Activated gamma-delta T cell (primary cell): ENCODE results near the gene USPL1.
A peak's percentile ranks its signal among the peaks of the same experiment; 100 is the strongest.

Experiments used
- DNase-seq: peaks from one replicate; lab custom pipeline; 2025; lab: John Stamatoyannopoulos, UW

Gene USPL1

DNA sequence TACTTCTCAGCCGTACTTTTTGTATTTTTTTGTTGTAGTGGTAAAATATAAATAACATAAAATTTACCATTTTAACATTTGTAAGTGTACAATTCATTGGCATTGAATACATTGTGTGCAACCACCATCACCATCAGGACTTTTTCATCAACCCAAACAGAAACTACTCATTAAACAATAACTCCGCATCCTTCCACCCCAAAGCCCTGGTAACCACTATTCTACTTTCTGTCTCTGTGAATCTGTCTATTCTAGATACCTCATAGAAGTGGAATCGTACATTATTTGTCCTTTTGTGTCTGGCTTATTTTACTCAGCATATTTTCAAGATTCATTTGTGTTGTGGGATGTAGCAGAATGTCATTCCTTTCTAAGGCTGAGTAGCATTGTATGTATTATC is 38.5 kb downstream of the USPL1 start:
- no peak for DNase-seq

DNA sequence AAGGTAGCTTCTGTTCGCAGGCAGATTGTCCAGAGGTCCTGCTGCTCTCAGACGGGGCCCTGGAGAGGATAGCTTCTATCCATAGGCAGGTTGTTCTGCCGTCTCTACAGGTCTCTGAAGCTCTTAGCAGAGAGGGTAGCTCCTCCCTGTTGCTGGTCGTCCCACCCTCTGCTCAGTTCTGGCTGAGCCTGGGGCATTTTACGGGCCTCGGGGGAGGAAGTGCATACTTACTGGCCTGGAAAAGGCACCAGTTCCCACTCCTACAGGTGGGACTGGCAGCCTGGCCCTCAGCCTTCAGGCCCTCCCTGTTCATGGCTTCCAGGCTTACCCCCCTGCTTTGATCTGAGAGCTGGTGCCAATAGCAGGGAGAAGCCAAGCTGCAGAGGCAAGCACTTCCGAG is 42.3 kb downstream of the USPL1 start:
- DNase-seq, result no peak

DNA sequence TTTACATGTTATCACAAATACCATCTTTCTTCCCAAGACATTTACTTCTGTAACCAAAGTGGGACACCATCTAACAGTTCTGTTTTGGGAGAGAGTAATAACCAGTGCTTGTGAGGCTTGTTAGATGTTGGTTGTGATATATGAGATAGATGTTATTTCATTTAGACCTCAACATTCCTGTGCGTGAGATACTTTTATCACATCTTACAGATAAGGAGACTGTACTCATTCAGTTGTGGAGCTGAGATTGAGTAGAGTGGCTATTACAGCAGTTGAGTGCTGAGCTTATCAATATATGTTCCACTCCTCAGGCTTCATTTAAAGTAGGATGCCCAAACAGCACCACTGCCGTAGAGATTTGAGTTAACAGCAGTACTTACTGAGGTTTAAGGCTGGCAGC is 43.1 kb downstream of the USPL1 start:
- DNase-seq, result no peak

DNA sequence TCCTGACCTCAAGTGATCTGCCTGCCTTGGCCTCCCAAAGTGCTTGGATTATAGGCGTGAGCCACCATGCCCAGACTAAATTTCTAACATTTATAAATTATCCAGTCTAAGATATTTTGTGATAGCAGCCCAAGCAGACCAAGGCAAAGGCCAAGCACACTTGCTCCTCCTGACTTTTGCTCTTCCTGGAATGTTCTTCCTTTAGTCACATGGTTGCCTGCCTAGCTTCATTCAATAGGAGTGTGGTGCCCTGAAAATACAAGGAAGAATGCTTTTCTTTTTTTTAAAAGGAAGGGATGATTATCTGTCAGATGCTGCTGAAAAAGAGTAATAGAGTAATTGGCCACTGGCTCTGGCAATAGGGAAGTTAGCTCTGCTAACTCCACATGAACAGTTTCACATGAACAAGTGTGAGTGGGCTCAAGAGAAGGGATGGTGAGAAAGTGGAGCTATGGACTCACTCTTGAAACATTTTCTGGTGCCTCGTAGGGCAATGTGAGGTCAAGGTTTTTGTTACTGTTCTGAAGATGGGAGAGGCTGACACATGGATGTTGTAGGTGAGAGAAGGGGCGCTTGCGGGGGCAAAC is 47.1 kb downstream of the USPL1 start:
- DNase-seq, result no peak

DNA sequence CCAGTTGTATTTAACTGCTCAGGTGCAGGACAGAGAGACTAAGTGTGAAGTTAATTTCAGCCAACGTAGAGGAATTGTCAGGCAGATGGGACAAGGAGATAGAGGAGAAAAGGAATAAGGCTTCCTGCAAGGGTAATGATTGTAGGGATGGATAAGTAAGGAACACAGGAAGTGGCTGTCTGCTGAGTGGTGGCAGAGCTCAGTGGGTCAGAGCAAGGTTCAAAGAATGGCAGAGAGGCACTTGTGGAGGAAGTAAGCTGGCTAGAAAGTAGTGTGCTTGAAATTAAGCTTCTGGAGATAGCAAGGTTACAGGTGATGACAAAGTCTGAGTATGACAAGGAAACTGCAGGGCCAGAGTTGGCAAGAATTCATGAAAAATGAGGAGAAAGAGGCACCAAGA is 47.9 kb downstream of the USPL1 start:
- no peak for DNase-seq

DNA sequence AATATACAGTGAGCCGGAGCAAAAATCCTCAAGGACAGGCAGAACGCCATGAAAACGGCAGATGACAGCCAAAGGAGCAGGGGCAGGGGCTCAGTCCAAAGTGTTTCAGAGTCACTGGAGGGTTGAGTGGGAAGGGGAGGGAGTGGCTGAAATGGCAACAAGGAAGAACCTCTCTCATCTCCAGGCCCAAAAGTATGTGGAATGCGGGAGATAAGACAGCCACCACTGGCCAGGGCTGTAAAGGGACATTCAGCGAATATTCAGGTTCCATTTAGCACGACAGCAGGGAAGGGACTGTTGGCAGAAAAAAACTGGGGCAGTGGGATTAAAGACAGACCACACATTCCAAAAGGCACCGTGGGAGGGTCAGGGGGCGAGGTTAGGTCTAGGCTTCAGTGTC is 48.4 kb downstream of the USPL1 start:
- DNase-seq, result no peak

DNA sequence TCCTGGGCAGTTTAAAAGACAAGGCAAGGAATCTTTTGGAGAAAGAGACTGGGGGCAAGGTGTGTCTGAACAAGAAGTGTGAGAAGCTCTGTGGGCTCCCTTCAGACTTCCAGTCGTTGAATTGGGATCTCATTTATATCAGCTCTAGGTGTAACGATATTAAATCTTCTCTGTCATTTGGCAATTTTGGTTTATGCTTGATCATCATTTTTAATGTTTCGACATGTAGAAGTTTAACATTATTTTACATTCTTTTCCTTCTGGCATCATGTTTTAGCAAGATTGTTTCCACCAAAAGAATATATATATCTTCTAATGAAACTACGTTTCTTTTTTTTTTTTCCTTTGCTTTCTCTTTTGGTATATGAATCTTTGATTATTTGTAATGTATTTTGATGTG is 49.3 kb downstream of the USPL1 start:
- DNase-seq, result no peak

DNA sequence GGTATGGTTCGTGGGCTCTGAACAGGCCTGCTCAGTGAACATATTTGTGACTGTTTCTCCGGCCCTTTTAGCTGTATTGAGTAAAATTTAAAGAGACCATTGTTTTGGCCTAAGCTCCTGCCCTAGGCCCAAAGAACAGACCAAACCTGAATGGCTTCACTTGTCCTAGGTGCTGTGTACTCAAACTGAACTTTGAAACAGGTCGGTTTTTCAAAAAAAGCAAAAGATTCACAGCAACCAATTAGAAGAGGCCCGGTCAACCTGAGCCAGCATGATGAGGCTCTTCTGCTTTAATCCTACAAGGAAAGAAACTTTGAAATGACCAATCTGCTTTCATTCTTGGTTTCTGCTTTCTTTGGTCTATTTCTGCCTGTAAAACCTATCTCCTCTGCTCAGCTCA is 50.6 kb downstream of the USPL1 start:
- DNase-seq, result no peak

DNA sequence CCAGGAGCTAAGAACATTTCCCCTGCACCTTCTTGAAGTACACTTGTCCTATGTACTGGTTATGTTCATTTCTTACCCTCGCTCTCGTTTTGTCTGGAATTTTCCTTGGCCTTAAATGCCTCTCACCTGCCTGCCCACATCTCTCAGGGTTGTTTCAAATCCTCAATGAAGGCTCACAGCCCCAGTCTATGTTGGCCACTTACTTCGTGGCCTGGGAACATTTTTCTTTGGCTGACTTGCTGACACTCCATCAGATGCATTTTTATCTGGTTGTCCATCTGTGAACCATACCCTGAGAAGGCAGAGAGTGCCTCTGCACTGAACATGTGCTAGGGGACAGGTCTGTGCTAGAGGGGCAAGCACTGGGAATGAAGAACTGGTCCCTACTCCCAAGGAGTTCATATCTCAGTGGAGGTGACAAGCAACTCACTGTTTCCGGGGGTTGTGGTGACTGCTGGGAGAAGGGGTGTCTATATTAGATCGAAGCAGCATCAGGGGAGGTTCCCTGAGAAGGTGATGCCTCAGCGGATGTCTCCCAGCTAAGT is 53.6 kb downstream of the USPL1 start:
- DNase-seq, result no peak

DNA sequence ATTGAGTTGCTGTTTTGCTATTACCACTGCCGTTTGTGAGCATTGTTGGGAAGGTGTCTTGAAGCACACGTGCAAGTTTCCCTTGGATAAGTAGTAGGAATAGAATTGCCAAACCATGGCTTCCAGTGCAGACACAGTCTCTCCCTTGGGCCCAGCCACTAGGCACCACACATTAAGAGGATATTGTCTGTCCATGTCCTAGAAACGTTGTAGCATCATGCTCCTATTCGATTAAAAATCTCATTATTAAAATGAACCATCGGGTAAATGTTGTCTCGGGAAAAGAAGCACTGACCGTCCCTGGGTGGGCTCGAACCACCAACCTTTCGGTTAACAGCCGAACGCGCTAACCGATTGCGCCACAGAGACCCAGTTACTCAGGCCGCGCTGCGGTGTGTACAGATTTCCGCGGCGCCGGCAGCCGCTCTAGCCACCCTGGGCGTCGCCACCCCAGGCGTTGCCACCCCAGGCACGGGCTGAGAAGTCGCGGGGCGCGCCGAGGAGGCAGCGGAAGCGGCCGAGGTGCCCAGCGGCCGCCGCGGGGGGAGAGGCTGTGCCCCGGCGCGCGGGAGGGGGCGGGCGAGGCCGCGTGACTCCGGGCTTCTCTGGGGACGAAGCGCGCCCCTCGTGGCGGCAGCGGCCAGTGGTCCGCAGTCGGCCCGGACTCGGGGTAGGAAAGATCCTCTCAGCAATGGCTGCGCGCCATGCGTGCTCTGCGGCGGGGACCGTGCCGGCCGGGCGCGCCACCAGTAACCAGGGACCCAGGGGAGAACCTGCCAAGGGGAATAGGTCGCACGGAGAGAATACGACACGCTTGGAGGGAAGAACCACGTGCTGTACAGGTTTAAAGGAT is 56.2 kb downstream of the USPL1 start:
- peak; percentile 90 for DNase-seq

DNA sequence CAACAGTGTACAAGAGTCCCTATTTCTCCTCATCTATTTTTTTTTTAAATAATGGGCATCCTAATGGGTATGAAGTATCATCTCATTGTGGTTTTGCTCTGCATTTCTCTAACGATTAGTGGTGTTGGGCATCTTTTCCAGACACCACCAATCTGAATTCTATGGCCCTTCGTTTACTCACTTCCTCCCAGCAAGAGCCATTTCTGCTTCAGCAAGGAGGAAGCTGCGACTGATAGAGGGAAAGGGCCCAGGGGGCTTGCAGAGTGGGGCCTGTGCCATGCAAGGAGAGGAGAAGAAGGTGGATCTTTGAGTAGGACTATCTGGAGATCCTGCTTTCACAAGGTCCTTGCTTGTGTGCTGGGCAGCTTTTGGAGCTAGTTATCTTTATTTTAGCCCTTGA is 58.0 kb downstream of the USPL1 start:
- DNase-seq, result no peak

DNA sequence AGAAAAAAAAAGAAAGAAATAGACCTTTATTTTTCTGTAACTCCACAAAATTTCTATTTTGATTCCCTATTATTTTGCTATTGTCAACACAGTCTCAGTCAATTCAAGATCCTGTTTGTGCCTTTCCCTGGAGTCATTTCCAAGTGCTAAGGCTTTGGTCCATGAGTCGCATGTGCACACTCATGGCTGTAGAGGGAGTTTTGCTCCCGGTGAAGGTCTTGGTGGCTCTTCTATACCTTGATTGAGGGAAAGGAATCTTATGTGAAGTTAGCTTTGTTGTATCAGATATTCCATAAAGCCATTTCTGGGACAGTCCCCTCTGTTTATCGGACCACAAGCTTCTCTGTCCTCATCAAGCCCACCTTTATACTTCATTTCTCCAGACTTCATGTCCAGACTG is 59.0 kb downstream of the USPL1 start:
- DNase-seq, result no peak

DNA sequence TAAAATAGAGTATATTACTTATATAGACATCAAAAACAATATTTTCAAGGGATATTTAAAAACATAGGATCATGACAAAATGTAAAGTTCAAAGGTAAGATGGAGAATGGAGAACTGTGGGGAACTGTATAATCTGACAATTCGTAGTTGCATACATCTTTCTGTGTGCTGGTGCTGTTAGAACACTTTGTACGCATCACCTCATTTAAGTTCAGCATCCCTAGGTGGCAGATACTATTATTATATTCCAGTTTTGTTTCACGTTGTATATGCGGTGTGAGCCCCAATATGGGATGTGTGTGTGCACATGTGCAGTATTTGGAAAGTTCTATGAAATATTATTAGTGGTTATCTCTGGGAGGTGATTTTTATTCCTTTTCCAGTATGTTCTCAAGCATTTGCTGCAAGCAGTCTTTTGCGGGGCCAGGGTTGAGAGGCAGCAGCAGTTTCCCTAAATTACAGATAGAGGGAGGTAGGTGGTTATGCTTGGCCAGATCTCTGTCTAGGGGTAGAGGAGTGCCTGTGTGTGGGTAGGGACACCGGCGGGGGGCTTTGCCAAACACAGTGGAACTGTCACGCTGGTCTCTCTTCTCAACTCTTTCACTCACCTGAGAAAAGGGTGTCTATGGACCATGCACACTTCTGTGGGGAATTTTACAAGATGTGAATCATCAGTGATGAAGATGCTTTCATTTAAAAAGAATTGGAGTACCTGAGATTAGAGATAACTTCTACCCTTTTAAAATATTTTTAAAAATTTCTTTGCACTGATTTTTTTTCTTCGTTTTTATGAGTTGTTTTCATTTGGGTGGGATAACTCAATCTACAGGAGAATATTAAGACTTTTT is 62.0 kb downstream of the USPL1 start:
- DNase-seq, result no peak

DNA sequence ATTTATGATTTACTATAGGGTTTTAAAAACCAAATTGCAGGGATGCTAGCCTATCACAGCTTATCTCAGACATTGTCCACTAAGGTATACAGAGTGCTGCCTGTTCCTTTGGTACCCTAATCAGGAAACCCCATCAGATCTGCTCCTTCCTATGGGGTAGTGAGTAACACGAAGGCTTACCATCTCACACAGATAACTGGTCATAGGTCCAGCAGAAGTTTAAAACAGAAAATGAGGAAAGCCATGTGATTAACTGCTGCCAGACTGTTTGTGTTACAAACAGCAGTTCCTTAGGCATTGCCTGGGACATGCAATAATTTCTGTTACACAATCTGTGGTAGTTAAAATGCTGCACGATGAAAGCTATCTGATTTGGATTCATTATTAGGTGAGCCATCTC is 64.1 kb downstream of the USPL1 start:
- no peak for DNase-seq

DNA sequence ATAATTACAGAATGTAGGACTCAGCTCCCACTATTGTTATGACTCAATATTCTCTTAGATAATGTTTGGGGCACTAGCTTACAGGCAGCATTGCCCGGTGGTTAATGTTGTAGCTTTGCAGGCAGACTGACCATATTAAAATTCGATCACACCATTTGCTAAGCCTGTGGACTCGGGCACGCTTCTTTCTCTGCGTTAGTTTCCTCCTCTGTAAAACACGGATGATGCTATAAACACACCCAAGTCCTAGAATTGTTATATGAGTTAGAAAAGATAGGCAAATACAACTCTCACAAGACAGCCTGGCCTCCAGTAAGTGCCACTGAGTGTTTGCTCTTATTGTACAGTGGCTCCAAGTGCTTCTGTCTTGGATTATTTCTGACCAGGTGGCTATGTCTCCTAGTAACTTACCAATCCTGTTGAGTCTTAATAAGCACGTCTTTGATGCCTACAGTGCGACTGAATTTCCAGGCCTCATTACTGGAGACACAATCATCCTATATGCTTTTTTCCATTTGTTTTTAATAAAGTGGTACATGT is 67.7 kb downstream of the USPL1 start:
- no peak for DNase-seq

DNA sequence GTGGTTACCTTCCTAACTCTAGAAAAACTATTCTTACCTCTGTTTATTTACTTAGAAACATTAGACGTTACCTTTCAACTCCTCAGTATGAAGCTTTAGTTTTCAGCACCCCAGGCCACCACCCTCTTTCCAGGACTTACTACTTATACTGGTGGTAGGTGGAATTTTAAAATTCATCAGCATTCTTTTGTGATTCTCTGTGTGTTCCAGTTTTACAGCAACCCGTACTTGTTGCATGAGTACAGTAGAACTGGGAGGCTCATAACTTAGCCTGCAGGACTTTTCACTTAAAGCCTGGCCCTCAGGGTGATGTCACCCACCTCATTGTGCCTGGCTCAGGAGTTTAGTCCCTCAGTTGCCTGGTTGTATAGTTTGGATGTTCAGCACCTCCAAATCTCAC is 68.3 kb downstream of the USPL1 start:
- DNase-seq, result no peak

DNA sequence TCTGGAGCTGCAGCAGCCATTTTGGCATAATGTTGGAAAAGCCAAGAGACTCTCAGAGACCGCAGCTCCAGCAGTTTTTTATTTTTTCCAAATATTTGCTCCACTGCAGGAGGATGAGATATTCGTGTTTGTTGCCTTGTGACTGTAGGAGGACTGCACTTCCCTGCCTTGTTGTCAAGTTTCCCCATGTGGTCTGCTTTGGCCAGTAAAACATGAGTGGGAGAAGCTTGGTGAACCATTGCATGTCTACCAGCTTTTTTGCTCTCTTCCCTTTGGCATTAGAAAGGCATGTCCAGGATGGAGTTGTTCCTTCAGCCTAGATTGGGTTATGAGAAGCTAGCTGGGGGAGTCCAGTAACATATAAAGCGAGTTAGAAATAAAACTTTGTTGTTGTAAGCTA is 69.9 kb downstream of the USPL1 start:
- DNase-seq, result no peak

DNA sequence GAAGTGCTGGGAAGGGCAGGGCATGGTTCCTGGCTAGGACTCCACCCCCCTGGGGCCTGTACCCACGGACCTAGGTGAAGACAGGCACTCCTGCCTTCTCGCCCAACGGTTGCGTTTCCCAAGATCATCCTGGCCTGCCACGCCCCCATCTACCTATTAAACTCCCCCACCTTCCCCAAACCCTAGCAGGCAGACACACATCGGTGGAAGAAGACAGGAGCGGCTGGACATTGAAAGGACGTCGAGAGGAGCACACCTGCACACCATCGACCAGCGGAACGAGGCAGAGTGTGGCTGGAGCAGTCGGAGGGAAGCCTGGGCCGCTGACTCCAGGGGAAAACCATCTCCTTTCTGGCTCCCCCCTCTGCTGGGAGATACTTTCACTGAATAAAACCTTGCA is 72.0 kb downstream of the USPL1 start:
- no peak for DNase-seq

DNA sequence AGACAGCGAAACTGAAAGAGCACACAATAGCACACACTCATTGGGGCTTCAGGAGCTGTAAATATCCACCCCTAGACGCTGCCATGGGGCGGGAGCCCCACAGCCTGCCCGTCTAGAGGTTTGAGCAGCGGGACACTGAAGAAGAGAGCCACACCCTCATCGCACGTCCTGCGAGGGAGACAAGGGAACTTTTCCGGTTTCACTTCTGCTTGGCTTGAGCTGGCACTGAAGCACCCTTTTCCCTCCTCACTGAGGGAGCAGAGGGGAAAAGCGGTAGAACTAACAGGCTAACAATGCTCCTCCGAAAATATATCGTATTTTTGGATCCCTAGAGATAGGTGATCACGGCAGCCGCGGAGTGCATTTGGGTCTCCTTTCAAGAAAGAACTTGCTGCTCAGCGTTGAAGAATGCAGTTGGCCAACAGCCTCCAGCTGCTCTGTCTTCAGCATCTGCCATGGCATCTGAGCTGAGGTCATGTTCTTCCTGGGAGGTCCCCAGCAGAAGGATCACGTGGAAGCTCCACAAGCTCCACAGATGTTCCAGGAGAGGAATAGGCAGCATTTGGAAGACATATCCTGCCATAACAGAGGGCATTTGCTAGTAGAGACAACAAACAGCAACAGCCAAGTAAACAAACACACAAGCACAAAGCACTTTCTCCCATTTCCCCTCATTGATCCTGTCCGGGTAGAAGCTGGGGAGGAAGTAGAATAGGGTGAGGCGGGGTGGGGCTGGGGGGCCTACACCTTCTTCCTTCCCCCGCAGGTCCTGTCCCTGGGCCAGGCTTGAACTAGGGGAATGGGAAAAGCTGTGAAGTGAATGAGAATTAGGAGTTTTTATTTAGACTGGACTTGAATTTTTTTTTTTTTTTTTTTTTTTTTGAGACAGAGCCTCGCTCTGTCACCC is 72.8 kb downstream of the USPL1 start:
- DNase-seq, result no peak

DNA sequence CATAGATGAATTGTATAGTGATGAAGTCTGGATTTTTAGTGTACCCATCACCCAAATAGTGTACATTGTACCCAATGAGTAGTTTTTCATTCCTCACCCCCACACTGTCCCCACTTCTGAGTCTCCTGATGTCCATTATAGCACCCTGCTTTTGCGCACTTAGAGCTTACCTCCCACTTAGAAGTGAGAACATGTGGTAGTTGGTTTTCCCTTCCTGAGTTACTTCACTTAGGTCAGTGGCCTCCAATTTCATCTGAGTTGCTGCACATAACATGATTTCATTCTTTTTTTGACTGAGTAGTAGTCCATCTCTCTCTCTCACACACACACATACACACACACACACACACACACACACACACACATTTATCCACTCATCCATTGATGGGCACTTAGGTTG is 74.4 kb downstream of the USPL1 start:
- no peak for DNase-seq
